Measurements from ENCODE around the gene WDR41.
"Not testable (repeated sequence)": the region's sequence is repeated elsewhere in the genome, so short reads cannot be mapped to it uniquely, and the experiment has no call there.

WDR41 gene, protein sequence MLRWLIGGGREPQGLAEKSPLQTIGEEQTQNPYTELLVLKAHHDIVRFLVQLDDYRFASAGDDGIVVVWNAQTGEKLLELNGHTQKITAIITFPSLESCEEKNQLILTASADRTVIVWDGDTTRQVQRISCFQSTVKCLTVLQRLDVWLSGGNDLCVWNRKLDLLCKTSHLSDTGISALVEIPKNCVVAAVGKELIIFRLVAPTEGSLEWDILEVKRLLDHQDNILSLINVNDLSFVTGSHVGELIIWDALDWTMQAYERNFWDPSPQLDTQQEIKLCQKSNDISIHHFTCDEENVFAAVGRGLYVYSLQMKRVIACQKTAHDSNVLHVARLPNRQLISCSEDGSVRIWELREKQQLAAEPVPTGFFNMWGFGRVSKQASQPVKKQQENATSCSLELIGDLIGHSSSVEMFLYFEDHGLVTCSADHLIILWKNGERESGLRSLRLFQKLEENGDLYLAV

DNA sequence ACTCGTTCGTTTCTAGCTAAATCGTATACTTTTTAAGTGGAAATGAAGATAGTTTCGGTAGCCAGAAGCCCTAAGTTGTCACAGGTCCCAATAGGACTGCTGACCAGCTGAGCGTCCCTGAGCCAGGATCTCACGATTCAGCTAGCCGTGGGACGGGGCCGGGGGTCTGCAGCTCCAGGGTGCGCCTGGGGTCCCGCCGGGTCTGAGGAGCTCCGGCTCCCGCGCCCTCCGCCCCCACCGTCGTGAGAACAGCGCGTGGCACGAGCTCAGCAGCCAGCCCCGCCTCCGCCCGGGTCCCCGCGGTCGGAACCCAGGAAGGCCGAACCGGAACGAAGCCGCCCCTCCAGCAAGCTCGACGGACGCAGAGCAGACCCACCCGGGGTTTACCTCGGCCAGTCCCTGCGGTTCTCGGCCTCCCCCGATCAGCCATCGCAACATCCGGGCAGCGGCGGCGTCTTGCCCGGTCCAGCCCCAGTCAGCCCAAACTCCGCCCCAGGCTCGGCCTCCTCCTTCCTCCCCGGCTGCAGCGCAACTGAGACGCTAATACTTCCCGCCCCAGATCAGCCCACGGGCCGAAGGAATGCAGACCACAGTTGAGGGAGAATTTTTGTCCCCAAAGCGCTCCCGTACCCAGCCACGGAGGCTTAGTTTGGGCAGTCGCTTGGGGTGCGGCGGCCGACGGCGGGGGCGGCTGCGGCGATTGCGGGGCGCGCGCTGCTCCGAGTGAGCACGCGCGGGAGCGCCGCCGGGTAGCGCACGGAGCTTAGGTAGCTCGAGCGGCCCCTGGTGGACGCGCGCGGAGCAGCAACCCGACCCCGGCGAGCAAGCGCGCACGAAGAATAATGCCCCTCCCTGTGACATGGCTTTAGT, at the start of gene WDR41:
Gene WDR41 (minus strand): TSS at position 534 of the 870 bp plus-strand sequence. CDS start 96 bp downstream, at position 438.
- DNase-seq (ENCODE audit: low spot score): peak; percentile 97

DNA sequence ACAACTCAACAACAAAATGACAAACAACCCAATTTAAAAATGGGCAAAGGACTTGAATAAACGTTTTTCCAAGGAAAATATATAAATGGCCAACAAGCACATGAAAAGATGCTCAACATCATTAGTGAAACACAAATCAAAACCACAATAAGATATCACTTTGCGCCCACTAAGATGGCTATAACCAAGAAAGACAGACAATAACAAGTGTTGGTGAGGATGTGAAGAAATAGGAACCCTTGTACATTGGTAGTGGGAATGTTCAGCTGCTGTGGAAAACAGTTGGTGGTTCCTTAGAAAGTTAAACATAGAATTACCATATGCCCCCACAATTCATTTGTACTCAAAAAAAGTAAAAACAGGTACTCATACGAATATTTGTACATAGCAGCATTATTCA, 39.2 kb upstream of the WDR41 start:
- no peak for DNase-seq (ENCODE audit: low spot score)

GRCh38 chr5:77518304-77518703, 26.2 kb upstream of the WDR41 start:
- DNase-seq (ENCODE audit: low spot score): no peak

DNA sequence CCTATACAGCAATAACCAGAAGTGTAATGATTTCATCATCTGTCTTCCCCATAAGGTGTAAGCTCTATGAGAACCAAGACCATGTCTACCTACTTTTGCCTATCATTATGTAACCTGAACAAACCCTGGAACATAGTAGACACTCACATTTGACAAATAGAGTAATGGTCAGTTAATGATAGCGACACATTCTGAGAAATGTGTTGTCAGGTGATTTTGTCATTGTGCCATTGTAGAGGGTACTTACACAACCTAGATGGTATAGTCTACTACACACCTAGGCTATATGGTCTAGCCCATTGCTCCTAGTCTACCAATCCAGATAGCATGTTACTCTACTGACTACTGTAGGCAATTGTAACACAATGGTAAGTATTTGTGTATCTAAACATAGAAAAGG, 22.3 kb upstream of the WDR41 start:
- no peak for DNase-seq (ENCODE audit: low spot score)

GRCh38 chr5:77513321-77513720, 21.2 kb upstream of the WDR41 start:
- no peak for DNase-seq (ENCODE audit: low spot score)

- DNase-seq (ENCODE audit: low spot score): not testable (repeated sequence)
These were observed 9.0 kb upstream of the WDR41 start for GRCh38 chr5:77501132-77501531.

- no peak for DNase-seq (ENCODE audit: low spot score)
These were observed 7.9 kb upstream of the WDR41 start for GRCh38 chr5:77499973-77500372.

GRCh38 chr5:77499441-77499840, 7.3 kb upstream of the WDR41 start:
- no peak for DNase-seq (ENCODE audit: low spot score)

- DNase-seq (ENCODE audit: low spot score): no peak
These were observed 6.8 kb upstream of the WDR41 start for GRCh38 chr5:77498952-77499351.

GRCh38 chr5:77494935-77495334, 2.8 kb upstream of the WDR41 start:
- DNase-seq (ENCODE audit: low spot score): no peak

DNA sequence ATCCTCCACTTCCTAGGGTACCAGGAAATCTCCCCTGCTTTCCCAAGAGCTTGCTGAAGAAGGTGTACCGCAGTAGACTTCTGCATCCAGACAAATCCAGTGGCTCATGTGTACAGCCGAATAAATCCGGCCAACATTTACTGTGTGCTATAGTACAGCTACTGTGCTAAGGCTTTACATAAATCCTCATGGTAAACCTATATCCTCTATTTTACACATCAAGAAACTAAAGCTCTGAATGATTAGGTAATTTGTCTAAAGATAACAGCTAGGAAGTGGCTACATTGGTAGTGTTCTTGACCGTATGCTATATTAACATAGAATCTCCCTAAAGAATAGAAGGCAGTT, 511 bp upstream of the WDR41 start:
- DNase-seq (ENCODE audit: low spot score): no peak

- DNase-seq (ENCODE audit: low spot score): not testable (repeated sequence)
These were observed 1.3 kb downstream of the WDR41 start for GRCh38 chr5:77490741-77491344.

DNA sequence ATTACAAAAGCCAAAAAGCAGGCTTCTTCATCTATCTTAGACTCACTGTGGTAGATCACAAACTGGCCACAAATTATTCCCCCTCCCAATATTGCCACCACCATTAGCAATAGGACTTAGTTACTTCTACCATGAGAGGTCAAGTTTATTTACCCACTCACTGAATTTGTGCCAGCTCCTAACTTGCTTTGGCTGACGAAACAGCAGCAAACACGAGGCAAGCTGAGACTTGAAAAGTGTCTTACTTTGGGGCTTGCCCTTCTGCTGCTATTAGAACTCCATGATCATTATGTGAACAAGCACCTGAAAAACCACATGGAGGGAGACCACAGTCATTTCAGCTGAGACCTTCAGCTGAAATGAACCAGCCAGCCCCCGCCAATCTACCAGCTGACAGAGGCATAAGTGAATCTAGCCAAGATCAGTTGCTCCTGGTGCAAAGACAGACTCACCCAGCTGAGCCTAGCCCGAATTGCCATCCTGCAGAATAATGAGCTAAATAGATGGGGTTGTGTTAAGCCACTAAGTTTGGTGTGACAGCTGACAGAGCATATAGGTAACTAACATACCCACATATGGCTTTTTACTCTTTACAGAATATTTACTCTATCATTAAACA, 5.7 kb downstream of the WDR41 start:
- DNase-seq (ENCODE audit: low spot score): no peak

DNA sequence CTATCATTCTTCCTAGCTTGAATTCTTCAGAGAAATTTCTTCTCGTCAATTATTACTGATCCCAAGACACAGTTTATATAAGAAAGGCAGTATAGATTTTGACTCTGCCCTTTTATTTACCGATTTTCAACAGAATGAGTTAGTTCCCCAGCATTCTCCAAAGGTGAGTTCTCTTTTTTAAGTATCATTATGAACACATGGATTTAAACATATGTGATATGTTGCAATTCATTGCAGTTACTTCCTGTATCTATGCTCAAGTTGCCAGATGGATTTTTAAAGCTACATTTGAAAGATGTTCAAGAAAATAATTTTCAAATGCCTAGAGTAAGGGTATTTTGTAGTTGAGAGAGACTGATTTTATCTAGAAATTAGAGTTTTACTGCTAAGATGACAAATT, 8.4 kb downstream of the WDR41 start:
- no peak for DNase-seq (ENCODE audit: low spot score)

DNA sequence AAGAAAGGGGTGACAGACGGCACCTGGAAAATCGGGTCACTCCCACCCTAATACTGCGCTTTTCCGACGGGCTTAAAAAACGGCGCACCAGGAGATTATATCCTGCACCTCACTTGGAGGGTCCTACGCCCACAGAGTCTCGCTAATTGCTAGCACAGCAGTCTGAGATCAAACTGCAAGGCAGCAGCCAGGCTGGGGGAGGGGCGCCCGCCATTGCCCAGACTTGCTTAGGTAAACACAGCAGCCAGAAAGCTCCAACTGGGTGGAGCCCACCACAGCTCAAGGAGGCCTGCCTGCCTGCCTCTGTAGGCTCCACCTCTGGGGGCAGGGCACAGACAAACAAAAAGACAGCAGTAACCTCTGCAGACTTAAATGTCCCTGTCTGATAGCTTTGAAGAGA, 17.1 kb downstream of the WDR41 start:
- DNase-seq (ENCODE audit: low spot score): not testable (repeated sequence)

- DNase-seq (ENCODE audit: low spot score): not testable (repeated sequence)
These were observed 23.2 kb downstream of the WDR41 start for GRCh38 chr5:77468875-77469274.

- peak; percentile 8 for DNase-seq (ENCODE audit: low spot score)
These were observed 28.2 kb downstream of the WDR41 start for GRCh38 chr5:77463905-77464304.

- DNase-seq (ENCODE audit: low spot score): no peak
These were observed 30.8 kb downstream of the WDR41 start for GRCh38 chr5:77461287-77461686.

- DNase-seq (ENCODE audit: low spot score): no peak
These were observed 38.0 kb downstream of the WDR41 start for GRCh38 chr5:77454123-77454522.

DNA sequence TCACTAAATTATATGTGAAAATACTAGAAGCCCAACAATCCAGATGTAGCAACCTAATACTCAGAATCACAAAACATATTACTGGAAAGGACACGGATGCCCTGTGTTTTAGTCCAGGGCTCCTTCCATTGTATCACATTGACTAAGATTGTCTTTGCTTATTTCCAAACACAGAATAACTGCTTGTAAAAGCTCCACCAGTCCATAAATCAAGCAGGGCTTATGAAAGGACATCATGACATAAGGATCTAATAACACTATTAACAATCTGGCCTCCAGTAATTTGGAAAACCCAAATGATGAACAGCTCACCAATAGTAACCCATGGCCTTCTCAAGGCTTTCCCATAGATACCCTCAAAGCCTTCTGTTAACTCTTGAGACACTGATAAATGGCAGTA, 39.8 kb downstream of the WDR41 start:
- no peak for DNase-seq (ENCODE audit: low spot score)

DNA sequence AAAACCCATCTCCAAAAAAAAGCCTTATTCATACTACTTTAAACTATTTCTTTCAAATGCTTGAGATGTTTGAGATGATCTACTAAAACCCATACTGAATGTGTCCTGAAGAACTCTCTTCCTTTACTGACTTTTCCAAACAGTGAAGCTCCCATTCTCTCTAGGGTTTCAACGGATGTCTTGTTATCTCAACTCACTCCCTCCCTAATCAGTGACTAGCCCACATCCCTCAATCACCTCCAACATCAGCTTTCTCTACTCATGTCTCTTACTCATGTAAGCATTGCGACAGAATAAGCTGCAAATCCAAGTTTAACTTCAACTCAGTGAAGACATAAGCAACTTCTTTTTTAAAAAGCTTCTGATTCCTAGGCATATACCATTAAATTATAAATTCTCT, 42.1 kb downstream of the WDR41 start:
- no peak for DNase-seq (ENCODE audit: low spot score)

- DNase-seq (ENCODE audit: low spot score): no peak
These were observed 42.8 kb downstream of the WDR41 start for GRCh38 chr5:77449277-77449676.
